ENCODE results near the gene HRH2. TPM values are rescaled to one million over a fixed set of nuclear protein-coding genes. Genes with fewer than 3 reads are reported as not detected.

The HRH2 gene
- total and polyA plus RNA-seq, 4 donors, result 2.6 to 3.9 (median 3.5) TPM

GRCh38 chr5:175687231-175687701, 29.4 kb downstream of the HRH2 start:
- 67% methylated on average over 14 of the region's 14 CpGs for WGBS (ENCODE audit: insufficient coverage)
- H3K27me3 ChIP-seq (ENCODE audit: control insufficient read depth, insufficient read depth, low read length), result no peaks in the 10 kb centered on the region
- H3K27ac ChIP-seq (ENCODE audit: low read depth, low read length), result no peak overlapping the region
- H3K9me3 ChIP-seq (ENCODE audit: control insufficient read depth, insufficient read depth, low read length), result no peaks in the 10 kb centered on the region
- H3K36me3 ChIP-seq (ENCODE audit: control insufficient read depth, insufficient read depth, low read length), result peaks cover 9% of the 10 kb centered on the region
- H3K4me3 ChIP-seq (ENCODE audit: low read depth, low read length), result no peak overlapping the region
- peaks cover 18% of the 10 kb centered on the region for H3K4me1 ChIP-seq (ENCODE audit: control insufficient read depth, insufficient read depth, low read length)
- DNase-seq (ENCODE audit: low read depth in 4 of 6, low spot score in 6 of 6), result no peak

DNA sequence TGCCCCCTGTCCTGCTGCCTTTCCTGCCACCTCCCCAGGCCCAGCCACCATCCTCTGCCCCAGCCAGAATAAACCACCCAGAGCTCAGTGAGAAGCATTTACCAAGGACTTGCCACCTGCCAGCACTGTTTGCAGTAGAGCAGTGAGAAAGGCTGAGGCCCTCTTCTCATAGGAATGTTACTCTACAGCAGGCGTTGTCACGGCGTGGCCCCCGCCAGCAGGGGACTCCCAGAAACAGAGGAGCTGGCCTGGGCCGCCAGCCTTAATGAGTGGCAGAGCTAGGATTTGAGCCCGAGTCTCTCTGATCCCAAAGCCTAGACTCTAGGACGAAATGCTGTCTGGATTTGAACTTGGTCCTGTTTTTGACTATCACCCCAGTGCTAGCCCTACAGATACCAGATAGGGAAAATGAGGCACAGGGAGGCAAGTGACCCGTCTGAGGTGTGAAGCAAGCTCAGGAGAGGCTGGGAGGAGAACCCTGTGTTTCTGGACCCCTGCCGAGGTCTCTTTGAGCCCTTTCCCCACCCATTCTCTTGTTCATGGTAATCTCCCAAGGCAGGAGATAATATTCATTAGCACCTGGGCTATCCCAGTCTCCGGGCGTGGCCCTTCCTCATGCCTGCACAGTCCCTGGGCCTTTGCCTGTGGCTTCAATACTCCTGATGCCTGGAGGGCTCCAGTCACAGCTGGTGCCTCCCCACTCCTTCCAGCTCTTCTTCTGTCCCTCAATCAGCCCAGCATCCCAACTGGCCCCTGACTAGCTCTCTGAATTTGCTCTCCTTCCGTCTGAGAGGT, 30.7 kb downstream of the HRH2 start:
- 85% methylated on average over 12 of the region's 12 CpGs for WGBS (ENCODE audit: insufficient coverage)
- Histone ChIP-seq H3K4me1 (ENCODE audit: control insufficient read depth, insufficient read depth, low read length) (peaks cover 30% of the 10 kb centered on the region), H3K36me3 (ENCODE audit: control insufficient read depth, insufficient read depth, low read length) (peaks cover 9% of the 10 kb centered on the region), H3K9me3 (ENCODE audit: control insufficient read depth, insufficient read depth, low read length) (no peaks in the 10 kb centered on the region), H3K27ac (ENCODE audit: low read depth, low read length) (no peak overlapping the region), H3K4me3 (ENCODE audit: low read depth, low read length) (no peak overlapping the region), H3K27me3 (ENCODE audit: control insufficient read depth, insufficient read depth, low read length) (no peaks in the 10 kb centered on the region)
- DNase-seq (ENCODE audit: low read depth in 4 of 6, low spot score in 6 of 6), result no peak

DNA sequence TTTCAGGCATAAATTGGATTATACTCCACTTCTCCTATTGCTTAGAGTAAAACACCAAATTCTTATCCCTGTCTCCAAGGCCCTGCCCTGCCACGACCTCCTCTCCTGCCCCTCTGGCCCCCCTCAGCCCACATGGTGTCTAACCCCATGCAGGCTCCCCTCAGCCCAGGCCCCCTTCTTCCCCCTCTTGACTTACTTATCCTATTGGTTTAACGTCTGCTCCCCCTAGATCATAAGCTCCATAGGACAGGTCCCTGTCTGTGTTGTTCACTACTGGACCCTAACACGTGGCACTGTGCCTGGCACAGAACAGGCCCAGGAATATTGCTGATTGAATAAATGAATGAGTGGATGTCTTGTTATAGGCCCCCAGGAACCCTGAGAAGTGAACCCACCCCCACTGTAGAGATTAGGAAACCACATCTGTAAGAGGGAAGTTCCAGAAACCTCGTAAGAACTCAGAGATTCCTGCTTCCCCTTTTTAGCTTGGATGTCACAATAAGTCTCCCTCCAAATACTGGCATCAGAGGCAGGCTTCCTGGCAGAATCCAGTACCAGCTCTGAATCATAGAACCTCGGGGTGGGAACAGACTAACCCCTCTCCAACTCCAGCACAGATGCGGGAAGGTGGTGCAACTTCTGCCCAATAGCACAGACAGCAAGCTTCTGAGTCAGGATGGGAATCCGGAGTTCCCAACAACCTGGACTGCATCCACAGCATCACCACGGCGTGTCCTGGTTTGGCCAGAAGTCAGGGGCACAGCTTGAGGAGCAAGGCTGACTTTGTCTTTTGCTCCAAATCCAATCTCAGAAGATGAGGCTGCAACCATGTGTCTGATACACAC, 31.5 kb downstream of the HRH2 start:
- Histone ChIP-seq H3K36me3 (ENCODE audit: control insufficient read depth, insufficient read depth, low read length) (peaks cover 9% of the 10 kb centered on the region), H3K9me3 (ENCODE audit: control insufficient read depth, insufficient read depth, low read length) (no peaks in the 10 kb centered on the region), H3K27me3 (ENCODE audit: control insufficient read depth, insufficient read depth, low read length) (no peaks in the 10 kb centered on the region), H3K27ac (ENCODE audit: low read depth, low read length) (no peak overlapping the region), H3K4me3 (ENCODE audit: low read depth, low read length) (no peak overlapping the region), H3K4me1 (ENCODE audit: control insufficient read depth, insufficient read depth, low read length) (peaks cover 37% of the 10 kb centered on the region)
- DNase-seq (ENCODE audit: low read depth in 4 of 6, low spot score in 6 of 6), result peak in 1 of 6 donors; percentile 55
- 79% methylated on average over 8 of the region's 9 CpGs for WGBS (ENCODE audit: insufficient coverage)

GRCh38 chr5:175690025-175690424, 32.2 kb downstream of the HRH2 start:
- H3K36me3 ChIP-seq (ENCODE audit: control insufficient read depth, insufficient read depth, low read length), result peaks cover 9% of the 10 kb centered on the region
- no peak for DNase-seq (ENCODE audit: low read depth in 4 of 6, low spot score in 6 of 6)
- peaks cover 43% of the 10 kb centered on the region for H3K4me1 ChIP-seq (ENCODE audit: control insufficient read depth, insufficient read depth, low read length)
- H3K27me3 ChIP-seq (ENCODE audit: control insufficient read depth, insufficient read depth, low read length), result no peaks in the 10 kb centered on the region
- H3K27ac ChIP-seq (ENCODE audit: low read depth, low read length), result no peak overlapping the region
- H3K4me3 ChIP-seq (ENCODE audit: low read depth, low read length), result no peak overlapping the region
- H3K9me3 ChIP-seq (ENCODE audit: control insufficient read depth, insufficient read depth, low read length), result no peaks in the 10 kb centered on the region
- WGBS (ENCODE audit: insufficient coverage), result 87% methylated on average over 3 of the region's 5 CpGs

- Histone ChIP-seq H3K4me3 (ENCODE audit: low read depth, low read length) (no peak overlapping the region), H3K27ac (ENCODE audit: low read depth, low read length) (no peak overlapping the region), H3K27me3 (ENCODE audit: control insufficient read depth, insufficient read depth, low read length) (no peaks in the 10 kb centered on the region), H3K9me3 (ENCODE audit: control insufficient read depth, insufficient read depth, low read length) (no peaks in the 10 kb centered on the region), H3K4me1 (ENCODE audit: control insufficient read depth, insufficient read depth, low read length) (peaks cover 46% of the 10 kb centered on the region), H3K36me3 (ENCODE audit: control insufficient read depth, insufficient read depth, low read length) (peaks cover 9% of the 10 kb centered on the region)
- 92% methylated on average over 10 of the region's 11 CpGs for WGBS (ENCODE audit: insufficient coverage)
- DNase-seq (ENCODE audit: low read depth in 4 of 6, low spot score in 6 of 6), result no peak
Measured at GRCh38 chr5:175690586-175690985, 32.7 kb downstream of the HRH2 start.

GRCh38 chr5:175691761-175692160, 33.9 kb downstream of the HRH2 start:
- H3K4me1 ChIP-seq (ENCODE audit: control insufficient read depth, insufficient read depth, low read length), result peaks cover 47% of the 10 kb centered on the region
- H3K27ac ChIP-seq (ENCODE audit: low read depth, low read length), result no peak overlapping the region
- no peaks in the 10 kb centered on the region for H3K27me3 ChIP-seq (ENCODE audit: control insufficient read depth, insufficient read depth, low read length)
- DNase-seq (ENCODE audit: low read depth in 4 of 6, low spot score in 6 of 6), result no peak
- no peak overlapping the region for H3K4me3 ChIP-seq (ENCODE audit: low read depth, low read length)
- WGBS (ENCODE audit: insufficient coverage), result 64% methylated on average over 5 of the region's 5 CpGs
- peaks cover 9% of the 10 kb centered on the region for H3K36me3 ChIP-seq (ENCODE audit: control insufficient read depth, insufficient read depth, low read length)
- no peaks in the 10 kb centered on the region for H3K9me3 ChIP-seq (ENCODE audit: control insufficient read depth, insufficient read depth, low read length)

- Histone ChIP-seq H3K27me3 (ENCODE audit: control insufficient read depth, insufficient read depth, low read length) (no peaks in the 10 kb centered on the region), H3K4me3 (ENCODE audit: low read depth, low read length) (no peak overlapping the region), H3K27ac (ENCODE audit: low read depth, low read length) (no peak overlapping the region), H3K36me3 (ENCODE audit: control insufficient read depth, insufficient read depth, low read length) (peaks cover 6% of the 10 kb centered on the region), H3K9me3 (ENCODE audit: control insufficient read depth, insufficient read depth, low read length) (no peaks in the 10 kb centered on the region), H3K4me1 (ENCODE audit: control insufficient read depth, insufficient read depth, low read length) (peaks cover 41% of the 10 kb centered on the region)
- 45% methylated on average over 5 of the region's 16 CpGs for WGBS (ENCODE audit: insufficient coverage)
- DNase-seq (ENCODE audit: low read depth in 4 of 6, low spot score in 6 of 6), result peak; percentile 31 to 96 (median 54)
Measured at GRCh38 chr5:175692235-175692995, 34.5 kb downstream of the HRH2 start.

DNA sequence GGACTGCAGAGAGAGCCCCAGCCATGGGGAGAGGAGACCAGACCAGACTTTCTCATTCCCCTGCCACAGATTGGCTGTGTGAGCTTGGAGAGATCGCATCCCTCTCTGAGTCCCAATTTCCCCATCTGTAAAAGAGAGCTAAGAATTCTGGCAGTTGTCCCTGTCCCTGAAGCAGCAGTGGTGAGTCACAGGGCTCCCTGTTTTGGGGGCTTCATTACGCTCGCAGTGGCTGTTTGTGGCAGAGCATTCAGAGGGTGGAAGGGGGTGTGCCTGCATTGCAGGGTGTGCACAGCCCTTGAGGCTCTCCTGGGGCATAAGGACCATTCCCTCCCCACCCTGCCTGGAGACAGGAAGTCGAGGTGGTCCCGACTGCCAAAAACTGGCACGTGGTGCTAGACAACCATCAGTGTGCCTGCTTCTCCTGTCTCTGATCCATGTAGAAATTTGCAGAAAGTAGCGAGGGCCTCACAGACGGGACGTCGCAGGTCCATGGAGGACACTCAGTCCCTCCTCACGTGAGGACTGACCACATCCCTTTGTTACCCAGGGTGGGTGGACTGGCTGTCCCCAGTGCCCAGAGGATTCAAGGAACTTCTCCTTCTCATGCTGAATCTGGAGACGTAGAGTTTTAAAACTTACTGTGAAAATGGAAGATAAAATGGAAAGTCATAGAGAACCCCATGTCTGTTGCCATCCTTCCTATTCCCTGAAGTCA, 35.3 kb downstream of the HRH2 start:
- peaks cover 45% of the 10 kb centered on the region for H3K4me1 ChIP-seq (ENCODE audit: control insufficient read depth, insufficient read depth, low read length)
- no peak overlapping the region for H3K27ac ChIP-seq (ENCODE audit: low read depth, low read length)
- H3K9me3 ChIP-seq (ENCODE audit: control insufficient read depth, insufficient read depth, low read length), result no peaks in the 10 kb centered on the region
- DNase-seq (ENCODE audit: low read depth in 4 of 6, low spot score in 6 of 6), result peak in 2 of 6 donors; percentile 44 to 86
- no peaks in the 10 kb centered on the region for H3K27me3 ChIP-seq (ENCODE audit: control insufficient read depth, insufficient read depth, low read length)
- peaks cover 5% of the 10 kb centered on the region for H3K36me3 ChIP-seq (ENCODE audit: control insufficient read depth, insufficient read depth, low read length)
- no peak overlapping the region for H3K4me3 ChIP-seq (ENCODE audit: low read depth, low read length)
- 68% methylated on average over 9 of the region's 12 CpGs for WGBS (ENCODE audit: insufficient coverage)

GRCh38 chr5:175693741-175694140, 35.9 kb downstream of the HRH2 start:
- Histone ChIP-seq H3K27ac (ENCODE audit: low read depth, low read length) (no peak overlapping the region), H3K9me3 (ENCODE audit: control insufficient read depth, insufficient read depth, low read length) (no peaks in the 10 kb centered on the region)
- 57% methylated on average over 3 of the region's 5 CpGs for WGBS (ENCODE audit: insufficient coverage)

More at GRCh38 chr5:175693741-175694140, 35.9 kb downstream of the HRH2 start:
- Histone ChIP-seq H3K36me3 (ENCODE audit: control insufficient read depth, insufficient read depth, low read length) (peaks cover 5% of the 10 kb centered on the region), H3K27me3 (ENCODE audit: control insufficient read depth, insufficient read depth, low read length) (no peaks in the 10 kb centered on the region), H3K4me3 (ENCODE audit: low read depth, low read length) (no peak overlapping the region), H3K4me1 (ENCODE audit: control insufficient read depth, insufficient read depth, low read length) (peaks cover 49% of the 10 kb centered on the region)
- DNase-seq (ENCODE audit: low read depth in 4 of 6, low spot score in 6 of 6), result no peak
